A204.1 (cell line): ENCODE data around the gene UBE2V1.
"Not testable (repeated sequence)": the region's sequence is repeated elsewhere in the genome, so short reads cannot be mapped to it uniquely, and the experiment has no call there.

ENCODE experiments used
- FAIRE-seq: peaks from 2 replicates; lab custom pipeline; 2012; peaks lifted over from hg19 to GRCh38; lab: Jason Lieb, UNC

UBE2V1 gene

DNA sequence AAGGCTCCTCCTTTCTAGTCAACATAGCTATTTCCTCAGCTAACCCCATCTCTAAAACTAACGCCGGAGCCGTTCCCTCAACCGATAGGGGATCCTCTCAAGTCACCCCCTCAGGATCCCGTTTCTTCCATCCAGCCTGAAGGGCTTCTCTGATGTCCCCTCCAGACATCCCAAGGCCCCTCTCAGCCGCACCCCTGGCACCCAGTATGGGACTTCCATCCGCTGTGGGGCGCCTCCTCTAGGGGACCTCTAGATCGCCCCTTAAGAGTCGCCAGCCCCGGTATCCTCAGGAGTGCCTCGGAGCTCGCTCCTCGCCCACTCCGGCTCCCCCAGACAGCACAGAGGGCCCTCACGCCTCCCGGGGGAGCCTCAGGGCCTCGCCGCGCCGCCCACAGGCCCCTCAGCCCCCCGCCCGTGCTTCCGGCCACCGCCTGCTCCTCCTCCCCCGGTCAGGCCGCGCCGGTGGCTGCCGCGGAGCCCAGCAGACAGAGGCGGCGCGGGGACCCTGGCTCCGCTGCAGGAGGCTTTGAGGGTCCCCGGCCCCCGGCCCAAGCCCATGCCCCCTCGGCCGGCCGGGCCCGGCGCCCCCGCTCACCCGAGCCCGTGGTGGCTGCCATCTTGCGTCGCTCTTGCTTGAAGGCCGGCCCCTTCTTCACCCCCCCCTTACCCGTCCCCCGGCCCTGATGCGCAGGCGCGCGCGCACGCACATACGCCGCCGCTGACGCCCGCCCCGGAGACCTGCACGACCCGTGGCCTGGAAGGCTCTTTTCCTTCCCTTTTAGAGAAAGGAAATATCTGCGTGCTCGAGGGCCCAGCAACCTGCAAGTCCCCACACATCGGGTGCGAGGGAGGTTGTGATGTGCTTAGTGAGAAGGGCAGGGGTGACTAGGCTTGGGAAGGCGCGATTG lies at the start of gene UBE2V1:
UBE2V1 (minus strand) TSS at position 639 of the 908 bp plus-strand sequence; CDS start at position 617, 22 bp downstream.
- FAIRE-seq: no peak

DNA sequence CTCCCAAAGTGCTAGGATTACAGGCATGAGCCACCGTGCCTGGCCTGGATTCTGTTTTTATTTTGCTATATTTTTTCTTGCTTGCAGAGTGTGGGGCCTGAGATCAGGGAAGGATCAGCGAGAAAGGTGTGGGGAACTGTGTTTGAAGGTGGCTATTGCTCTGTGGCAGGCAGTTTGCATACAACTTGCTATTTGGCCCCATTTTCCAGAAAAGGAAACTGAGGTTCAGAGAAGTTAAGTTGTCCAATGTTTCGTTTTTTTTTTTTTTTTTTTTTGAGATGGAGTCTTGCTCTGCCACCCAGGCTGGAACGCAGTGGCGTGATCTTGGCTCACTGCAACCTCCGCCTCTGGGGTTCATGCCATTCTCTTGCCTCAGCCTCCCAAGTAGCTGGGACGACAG lies 48.5 kb upstream of the UBE2V1 start:
- not testable (repeated sequence) for FAIRE-seq

DNA sequence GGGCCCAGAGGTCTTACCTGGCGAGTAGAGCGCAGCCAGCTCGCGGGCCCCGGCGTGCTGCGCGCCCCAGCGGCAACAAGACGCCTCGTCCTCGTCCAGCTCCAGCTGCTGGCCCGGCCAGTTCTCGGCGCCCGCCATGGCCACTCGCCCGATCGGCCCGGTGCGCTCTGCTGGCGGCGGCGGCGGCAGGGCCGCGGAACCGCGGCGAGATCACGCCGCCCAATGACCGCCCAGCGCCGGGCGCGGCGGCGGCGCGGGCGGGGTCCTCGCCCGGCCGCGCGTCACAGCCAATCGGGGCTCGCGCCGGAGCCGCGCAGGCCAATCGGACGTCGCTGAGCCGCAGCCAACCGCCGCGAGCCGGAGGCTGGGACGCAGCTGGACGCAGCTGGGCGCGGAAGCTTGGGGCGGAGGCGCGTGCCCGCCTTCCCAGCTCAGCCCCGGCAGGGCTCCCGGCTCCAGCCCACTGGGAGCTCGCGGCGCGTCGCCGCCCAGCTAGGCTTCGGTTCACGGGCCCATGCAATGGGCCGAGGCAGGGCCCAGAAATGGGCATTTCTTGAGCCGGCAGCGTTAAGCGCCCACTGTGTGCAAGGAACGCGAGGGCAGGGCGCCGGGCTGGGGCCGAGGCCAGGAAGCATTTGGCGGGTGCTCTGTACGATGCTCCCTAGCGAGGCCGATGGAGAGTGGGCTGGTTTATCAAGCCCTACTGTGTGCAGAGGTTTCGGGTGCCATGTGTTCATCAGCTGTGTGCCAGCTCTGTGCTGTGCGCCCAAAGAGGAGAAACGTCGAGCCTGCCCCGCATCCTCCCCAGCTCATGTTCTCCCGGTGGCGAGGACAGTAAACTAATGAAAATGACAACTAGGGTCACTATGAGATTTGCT lies 40.8 kb upstream of the UBE2V1 start, which contains the start of gene PEDS1:
PEDS1 (minus strand) TSS at position 224 of the 878 bp plus-strand sequence; CDS start at position 138, 86 bp downstream.
- no peak for FAIRE-seq

DNA sequence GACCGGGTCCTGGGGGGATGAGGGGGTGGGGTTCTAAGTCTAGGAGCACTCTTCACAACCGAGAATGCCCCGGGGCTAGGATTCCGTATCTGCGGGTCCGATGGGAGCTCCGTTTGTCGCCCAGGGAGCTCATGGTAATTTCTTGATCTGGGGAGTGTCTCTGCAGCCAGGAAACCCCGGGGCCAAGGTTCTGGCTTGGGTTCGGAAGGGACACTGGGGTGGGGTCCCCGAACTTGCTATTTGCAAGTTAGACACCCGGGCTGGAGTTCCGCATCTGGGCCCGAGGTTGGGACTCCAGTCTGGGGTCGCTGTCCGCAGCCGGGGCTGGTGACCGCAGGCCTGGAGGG lies 40.2 kb upstream of the UBE2V1 start:
- FAIRE-seq: no peak

DNA sequence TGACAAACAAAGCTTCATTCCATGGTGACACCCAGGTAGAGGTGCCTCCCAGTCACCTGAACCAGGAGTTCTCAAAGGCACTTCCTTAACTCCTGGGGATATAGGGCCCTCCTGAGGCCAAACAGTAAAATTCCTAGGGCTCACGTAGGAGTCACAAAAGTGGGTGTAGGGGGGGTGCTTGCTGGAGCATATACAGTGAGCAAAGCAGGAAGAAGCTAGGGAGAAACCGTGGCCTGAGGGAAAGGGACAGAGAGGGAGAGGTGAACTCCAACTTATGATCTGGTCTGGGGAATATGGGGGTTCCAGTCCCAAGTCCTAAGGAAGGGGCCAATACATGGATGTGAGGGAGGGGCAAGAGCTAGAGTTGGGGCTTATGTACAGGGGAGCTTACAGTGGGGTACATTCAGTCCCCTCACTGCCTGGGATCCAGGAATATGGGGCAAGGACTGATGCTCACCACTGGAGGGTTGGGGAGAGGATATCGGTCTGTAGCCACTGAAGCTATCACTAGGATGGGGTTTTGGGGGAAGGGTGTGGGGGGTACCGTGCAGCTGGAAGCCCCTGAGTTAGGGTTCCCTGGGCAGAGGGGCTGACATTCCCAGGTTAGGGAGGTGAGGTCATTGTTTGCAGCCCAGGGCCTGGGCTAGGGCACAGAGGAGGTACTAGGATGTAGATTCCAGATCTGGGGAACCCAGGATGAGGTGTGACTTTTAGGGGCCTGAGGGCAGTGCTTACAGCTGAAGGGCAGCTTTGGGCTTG lies 39.6 kb upstream of the UBE2V1 start:
- FAIRE-seq: no peak

DNA sequence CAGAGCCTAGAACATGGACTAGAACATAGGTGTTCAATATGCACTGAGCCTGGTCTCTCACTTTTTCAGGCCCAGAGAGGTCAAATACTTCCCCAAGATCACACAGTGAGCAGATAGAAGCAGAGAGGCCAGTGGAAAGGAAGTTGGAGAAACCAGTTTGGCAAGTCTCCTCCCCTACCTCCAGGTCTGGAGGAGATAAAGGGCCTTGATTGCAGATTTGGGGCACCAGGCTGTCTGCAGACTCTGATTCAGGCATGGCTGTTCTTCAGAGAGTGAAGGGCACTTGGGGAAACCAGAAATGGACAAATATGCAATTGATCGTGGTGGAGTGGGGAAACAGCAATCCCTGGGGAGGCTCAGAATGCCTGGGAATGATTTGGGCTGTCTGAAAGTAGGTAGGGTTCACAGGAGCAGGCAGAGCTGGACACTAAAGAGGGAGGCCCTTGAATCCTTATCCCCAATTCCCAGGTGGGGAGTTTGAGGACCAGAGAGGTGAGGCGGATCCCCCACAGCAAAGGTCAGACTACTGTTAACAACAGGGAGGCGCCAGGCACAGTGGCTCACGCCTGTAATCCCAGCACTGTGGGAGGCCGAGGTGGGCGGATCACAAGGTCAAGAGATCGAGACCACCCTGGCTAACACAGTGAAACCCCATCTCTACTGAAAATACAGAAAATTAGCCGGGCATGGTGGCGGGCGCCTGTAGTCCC lies 38.2 kb upstream of the UBE2V1 start:
- FAIRE-seq: no peak

DNA sequence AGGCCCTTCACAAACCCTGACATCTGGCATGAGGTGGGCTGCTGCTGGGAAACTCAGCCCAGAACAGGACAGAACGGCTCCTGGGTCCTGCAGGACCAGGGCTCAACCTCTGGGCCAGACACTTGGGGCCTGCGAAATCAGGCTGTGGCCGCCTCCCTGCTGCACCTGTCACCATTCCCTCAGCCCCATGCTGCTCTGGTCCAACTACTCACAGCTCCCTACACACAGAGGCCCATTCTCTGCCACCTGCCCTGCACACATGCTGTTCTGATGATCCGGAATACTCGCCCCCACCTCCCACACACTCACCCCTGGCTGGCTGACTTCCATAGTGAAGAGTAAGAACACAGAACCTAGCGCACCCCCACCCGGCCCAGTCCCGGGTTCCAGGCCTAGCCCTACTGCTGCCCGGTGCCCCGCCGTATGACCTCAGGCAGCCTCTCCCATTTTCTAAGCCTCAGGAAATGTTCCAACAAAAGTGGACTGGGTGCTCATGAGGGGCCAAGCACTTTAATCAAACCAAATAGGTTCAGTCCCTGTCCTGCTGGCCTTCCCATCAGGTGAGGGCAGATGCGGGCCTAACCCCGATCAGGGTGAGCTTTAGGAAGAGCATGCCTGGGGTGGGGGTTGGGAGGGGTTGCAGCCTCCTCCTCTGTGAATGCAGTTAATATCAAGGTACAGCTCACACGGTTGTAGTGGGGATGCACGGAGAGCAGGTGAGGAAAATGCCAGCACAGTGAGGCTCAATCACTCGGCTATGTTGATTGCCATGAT lies 36.7 kb upstream of the UBE2V1 start:
- FAIRE-seq: no peak

DNA sequence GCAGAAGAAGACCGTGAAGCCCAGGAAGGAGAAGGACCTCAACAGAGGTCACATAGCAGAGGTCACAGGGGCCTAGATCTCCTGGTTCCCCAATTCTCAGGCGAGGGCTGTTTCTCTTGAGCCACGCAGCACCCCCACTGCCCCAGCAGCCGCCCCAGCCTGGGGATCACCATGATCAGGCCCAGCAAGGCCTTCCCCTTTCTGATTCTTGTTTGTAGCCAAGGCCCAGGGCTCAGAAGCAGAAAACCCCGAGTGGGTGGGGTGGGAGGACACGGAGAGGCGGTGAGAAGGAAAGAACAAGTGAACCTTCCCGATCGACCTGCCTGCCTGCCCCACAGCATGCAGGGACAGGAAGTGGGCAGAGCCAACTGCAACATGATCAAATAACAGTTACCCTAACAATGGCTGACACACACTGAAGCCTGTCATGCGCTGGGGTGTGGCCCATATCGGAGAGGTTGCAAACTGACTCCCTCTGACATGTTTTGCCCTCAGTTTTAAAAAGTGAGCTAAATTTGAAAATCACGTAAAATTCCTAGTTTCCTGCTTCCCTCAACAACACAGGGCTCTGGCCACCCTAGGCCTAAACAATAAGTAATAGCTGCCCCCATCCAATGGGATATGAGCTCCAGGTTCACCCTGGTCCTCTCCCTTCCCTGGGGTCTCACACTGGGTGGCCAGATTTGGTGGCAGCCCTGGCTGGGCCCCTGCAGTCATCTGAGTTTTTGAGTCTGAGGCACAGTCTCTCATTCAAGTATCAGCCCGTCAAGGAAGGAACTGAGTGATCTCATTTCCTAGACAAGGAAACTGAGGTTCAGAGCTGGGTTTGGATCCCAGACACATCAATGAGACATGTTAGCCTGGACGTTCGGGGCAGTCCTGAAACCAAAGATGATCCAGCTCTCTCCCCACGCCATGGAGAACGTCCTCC lies 34.0 kb upstream of the UBE2V1 start:
- FAIRE-seq: no peak

DNA sequence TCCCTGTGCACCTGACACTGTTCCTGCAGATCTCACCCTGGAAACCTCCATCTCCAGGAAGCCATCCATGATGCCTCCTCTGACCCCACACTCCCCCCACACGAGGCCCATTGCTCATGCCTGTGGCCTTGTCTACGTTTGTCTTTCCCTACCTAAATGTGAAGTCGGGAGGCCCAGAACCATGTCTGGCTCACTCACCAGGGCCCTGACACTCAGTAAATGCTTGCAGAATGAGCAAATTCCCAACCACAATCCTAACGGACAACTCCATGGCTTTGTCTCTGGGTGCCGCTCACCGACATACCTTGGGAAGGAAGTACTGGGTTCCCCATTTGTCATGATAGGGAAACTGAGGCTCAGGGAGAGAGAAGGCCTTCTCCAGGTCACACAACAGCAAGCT lies 33.3 kb upstream of the UBE2V1 start:
- FAIRE-seq: no peak

DNA sequence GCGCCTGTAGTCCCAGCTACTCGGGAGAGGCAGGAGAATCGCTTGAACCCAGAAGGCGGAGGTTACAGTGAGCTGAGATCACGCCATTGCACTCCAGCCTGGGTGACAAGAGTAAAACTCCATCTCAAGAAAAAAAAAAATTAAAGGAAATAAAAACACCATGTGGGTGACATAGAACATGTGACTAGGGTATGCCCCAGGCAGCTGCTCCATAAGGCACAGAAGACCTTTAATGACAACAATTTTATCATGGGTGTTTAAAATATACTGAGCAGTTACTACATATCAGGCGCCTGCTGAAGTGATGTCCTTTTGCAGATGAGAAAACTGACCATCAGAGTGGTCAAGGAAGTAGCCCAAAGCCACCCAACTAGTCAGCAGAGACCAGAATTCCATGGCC lies 32.6 kb upstream of the UBE2V1 start:
- FAIRE-seq: no peak

DNA sequence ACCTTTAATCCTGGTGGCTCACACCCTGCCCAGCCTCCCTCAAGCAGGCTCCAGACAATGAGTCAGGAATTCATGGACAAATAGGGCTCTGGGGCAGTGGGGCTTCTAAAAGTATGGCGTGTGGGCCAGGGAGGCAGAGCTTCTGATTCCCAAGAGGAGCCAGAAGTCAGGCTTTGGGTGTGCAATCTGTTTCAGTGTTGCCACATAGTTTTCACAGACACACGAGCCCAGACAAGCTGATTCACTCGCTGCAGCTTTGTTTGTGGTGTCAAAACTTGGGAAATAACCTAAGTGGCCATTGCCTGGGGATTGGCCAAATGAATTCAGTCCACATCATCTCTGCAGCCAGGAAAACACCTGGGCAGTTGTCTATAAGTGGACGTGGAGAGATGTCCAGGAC lies 31.4 kb upstream of the UBE2V1 start:
- no peak for FAIRE-seq

DNA sequence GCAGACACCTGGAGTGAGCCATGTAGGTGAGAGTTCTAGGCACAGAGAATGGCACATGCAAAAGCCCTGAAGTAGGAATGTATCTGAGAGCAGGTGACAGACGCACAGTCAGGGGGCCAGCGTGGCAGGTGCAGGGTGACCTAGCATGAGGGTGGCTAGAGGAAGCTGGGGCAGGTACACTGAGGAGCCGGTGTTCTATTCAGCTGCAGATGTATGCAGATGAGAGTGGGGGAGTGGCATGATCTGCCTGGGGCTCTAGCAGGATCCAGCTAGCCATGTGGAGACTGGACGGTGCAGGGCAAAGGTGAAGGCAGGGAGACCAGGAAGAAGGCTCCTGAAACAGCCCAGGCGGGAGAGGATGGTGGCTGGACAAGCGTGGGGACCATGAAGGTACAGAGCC lies 29.9 kb upstream of the UBE2V1 start:
- no peak for FAIRE-seq

DNA sequence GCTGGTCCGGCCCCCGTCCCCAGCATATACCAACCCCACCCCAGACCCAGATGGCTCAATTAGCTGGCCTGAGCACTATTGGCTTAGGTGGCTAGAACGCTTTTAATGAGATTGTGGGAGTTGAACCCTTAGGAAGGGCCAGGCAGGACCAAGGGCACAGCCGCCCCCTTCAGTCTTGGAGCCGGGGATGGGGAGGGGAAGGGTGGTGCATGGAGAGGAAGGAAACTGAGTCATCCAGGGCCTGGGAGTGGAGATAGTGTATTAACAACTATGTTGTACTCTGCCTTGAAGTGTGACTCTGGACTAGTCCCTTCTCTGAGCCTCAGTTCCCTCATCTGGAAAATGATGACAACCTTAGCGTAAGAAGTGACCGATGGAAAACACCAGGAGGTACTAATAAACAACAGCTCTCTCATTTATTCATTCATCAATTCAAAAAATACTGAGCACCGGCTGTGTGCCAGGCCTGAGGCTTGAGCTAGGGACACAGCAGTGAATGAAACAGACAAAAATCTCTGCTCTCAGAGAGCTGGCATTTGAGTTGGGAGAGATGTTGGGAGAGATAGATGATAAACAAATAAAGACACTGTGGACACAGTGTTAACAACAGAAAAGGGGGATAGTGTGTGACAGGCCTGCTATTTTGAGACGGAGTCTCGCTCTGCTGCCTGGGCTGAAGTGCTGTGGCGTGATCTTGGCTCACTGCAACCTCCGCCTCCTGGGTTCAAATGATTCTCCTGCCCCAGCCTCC lies 29.0 kb upstream of the UBE2V1 start:
- no peak for FAIRE-seq

DNA sequence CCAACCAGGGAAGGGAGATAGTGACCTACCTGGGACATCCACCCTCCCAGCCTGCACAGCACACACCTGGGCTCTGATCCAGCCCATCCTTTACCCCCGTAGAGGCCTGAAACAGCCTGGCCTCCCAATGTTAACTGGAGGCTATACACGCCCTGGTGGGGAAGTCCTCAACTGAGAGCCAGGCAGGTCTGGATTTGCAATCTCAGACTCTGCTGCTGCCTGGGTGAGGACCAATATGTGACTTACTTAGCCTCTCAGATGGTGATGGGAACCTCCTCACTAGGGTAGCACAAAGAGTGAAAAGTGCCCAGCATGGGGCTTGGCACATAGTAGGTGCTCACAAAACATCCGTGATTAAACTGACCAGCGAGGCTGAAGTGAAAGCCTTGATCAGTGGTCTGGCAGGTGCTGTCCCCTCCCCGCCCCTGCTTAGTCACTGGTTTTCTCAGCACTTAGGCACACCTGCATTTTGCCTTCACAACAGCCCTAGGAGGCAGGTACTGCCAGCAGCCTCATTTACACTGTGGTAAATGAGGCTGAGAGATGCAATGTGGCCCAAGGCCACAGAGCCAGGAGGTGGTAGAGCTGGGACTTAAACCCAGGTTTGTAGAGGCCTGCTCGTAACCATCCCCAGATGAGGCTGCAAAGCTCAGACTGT lies 28.2 kb upstream of the UBE2V1 start:
- FAIRE-seq: no peak

DNA sequence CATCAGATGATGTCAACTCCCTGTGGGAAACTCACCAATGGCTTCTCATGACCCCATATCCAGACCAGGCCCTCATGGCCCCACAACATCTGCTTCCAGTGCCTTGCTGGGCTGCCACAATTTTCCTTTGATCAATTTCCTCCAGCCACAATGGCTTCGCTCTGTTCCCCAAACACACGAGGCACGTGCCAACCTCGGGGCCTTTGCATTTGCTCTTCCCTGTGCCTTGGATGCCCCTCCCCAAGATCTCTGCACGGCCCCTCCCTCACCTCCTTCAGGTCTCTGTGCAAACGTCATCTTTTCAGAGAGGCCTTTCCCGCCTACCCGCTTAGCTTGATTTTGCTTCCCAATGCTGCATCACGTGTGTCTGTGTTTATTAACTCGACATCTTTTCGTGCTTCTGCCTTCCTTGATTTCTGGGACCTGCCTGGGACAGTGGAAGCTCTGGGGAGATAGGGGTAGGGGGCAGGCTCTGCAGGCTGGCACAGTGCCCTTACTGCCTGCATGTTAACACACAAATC lies 27.4 kb upstream of the UBE2V1 start:
- no peak for FAIRE-seq

DNA sequence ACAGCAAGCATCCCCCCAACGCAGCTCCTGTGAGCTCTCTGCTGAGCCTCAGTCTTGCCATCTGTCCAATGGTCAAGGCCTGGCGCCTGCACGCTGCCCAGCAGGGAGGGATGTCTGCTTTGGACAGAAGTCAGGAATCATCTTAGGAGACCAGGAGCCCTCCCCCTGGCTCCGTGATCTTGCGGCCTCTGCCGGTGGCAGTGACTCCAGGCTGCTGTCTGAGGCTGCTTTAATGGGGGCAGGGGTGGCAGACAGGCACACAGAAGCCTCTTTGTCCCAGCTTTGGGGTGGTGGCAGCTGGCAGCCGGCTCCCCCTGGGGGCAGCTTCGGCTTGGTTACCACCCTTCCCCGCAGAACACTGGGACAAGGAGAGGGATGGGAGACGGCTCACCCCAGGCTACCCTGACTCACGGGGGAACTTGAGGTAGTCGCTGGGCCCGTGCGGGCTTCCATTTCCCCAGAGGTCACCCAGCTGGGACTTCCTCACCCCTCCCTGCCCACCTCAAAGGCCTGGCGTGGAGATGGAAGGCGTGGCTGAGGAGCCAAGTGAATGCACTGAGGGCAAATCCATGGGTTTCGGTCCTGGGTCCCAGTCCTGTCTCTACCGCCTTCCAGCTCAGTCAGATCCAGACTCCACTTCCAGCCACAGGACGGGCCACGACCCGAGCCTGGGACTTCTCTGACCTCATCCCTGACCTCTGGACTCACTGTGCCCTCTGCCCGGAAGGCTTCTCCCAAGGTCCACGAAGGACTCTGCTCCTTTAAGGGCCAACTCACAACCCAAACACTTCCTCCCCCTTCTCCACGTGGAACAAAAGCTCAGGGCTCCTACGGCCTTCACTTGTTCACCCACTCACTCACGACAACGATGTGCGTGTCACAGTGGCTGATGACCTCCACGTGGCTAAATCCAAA lies 25.8 kb upstream of the UBE2V1 start:
- no peak for FAIRE-seq

DNA sequence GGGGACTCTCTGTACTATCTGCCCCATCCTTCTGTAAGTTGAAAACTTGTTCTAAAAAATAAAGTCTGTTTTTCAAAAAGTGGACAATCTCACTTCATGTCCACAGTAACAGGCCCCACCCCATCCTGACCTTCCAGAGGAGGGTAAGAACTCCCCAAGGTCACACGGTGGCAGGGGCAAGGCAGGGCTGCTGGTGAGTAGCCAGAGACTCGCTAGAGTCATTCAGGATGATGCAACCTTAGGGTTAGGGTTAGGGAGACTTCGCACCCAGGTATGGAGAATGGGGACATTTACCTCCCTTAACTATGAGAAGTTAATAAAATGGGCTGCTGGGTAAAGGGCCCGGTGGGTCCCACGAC lies 25.1 kb upstream of the UBE2V1 start:
- no peak for FAIRE-seq
